NCI-H2227 (cell line): ENCODE measurements around the gene CDH22.
A peak's percentile ranks its signal among the peaks of the same experiment; 100 is the strongest.

Experiments
- DNase-seq: peaks from one replicate; lab custom pipeline; 2025; ENCODE audit not compliant: unreplicated experiment; lab: John Stamatoyannopoulos, UW

The CDH22 gene, protein sequence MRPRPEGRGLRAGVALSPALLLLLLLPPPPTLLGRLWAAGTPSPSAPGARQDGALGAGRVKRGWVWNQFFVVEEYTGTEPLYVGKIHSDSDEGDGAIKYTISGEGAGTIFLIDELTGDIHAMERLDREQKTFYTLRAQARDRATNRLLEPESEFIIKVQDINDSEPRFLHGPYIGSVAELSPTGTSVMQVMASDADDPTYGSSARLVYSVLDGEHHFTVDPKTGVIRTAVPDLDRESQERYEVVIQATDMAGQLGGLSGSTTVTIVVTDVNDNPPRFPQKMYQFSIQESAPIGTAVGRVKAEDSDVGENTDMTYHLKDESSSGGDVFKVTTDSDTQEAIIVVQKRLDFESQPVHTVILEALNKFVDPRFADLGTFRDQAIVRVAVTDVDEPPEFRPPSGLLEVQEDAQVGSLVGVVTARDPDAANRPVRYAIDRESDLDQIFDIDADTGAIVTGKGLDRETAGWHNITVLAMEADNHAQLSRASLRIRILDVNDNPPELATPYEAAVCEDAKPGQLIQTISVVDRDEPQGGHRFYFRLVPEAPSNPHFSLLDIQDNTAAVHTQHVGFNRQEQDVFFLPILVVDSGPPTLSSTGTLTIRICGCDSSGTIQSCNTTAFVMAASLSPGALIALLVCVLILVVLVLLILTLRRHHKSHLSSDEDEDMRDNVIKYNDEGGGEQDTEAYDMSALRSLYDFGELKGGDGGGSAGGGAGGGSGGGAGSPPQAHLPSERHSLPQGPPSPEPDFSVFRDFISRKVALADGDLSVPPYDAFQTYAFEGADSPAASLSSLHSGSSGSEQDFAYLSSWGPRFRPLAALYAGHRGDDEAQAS

DNA sequence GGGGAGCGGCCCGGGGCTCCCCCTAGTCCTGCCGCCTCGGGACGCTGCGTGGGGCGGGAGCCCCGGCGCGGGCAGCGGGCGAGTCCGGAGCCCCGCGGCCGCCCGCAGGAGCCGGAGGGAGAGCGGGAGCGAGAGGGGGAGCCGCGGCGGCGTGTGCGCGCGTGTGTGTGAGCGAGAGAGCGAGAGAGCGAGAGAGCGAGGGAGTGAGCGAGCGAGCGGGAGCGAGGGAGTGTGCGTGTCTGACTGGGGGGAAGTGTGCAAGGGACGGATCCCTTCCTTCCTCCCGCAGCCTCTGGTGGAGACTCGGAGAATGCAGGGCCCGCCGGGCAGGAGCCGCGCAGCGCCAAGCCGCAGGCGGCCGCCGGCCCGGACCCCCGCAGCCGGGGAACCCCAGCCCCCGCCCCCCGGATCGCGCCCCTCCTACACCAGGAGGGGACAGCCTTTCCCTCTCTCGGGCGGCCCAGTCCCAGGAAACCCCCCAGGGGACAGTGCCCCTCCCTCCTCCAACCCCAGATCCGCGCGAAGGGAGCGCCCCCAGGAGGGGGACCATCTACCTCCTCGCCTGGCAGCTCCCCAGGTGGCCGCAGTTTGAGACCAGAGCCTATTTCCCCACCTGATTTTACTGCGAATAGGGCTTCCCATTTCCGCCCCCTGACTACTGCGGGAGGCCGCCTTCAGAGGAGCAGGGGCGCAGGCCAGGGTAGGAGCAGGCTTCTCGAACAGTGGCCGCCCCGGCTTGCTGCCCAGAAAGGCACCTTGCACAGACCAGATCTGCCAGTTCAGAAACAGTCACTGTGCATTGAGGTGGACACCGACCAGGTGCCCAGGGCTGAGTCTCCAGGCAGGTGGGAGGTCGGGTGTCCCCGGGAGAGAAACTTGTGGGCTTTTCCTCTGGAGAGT lies at the start of gene CDH22:
CDH22 (minus strand) TSS at position 241 of the 900 bp plus-strand sequence. CDS start 57,204 bp downstream, outside the sequence.
- DNase-seq = peak; percentile 76

- no peak for DNase-seq
Observed at GRCh38 chr20:46357030-46357514, 48.8 kb upstream of the CDH22 start.

DNA sequence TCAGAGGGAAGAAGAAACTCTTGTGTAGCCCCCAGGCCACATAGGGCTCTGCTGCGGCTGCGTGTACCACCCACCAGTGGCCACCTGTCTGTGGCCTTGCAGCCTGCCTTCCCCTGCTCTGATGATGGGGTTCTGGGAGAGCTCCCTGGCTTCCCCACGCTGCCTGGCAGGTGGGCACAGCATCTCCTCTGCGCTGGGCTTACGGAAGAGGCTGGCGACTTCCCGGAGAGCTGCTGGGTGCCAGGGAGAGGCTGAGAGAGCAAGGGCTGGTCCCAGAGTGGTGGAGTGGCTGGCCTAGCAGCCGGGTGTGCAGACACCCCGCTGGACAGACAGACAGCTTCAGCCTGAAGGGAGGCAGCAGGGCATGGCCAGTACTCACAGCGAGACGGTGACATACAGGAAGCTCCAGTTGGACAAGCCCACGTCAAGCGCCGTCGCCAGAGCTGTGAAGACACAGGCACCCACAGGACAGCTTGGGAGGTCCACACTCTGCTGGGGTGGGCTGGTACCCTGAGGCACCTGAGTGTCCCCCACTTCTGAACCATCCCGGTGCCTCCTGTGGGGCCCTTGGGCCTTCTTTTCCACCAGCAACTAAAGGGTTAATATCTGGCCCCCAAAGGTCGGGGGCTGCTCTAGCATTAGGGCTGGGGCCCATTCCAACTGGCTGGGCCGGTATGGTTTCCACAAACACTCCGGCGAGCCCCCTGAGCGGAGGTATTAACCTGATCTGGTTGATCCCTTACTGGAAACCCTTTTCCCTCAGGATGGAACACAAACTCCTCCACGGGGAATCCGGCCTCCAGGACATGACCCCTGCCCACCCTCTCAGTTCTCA lies 48.1 kb upstream of the CDH22 start:
- no peak for DNase-seq

DNA sequence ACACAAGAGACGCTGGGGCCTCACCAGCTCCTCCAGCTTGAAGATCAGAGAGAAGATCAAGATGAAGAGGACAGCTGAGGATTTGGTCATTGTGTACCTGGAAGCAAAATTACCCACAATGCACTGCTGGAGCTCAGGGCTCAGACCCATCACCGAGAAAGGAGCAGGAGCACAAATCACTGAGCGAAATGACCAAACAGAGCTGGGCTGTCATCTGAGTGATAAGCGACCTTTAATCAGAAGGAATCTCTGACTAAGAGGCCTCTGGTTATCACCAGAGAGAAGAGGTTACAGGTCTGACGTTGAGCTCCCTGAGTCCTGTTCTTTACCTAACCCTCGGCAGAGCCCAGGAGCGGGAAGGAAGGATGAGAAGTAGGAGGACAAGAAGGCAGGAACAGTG lies 47.5 kb upstream of the CDH22 start:
- DNase-seq = no peak

GRCh38 chr20:46354920-46355654 lies 46.8 kb upstream of the CDH22 start:
- no peak for DNase-seq

DNA sequence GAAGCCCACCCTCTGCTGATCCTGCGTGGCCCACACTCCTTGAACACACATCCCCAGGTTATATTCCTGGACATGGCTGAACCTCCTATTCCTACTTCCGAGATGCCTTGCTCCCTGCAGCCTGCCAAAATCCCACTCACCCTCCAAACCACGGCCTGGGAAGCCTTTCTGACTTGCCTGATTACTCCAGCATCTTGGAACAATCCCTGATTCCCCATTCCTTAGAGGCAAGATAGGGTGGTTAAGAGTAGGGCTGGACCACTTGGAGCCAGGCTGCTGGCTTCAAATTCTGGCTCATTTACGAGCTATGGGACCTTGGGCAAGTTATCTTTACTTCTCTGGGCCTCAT lies 45.9 kb upstream of the CDH22 start:
- DNase-seq = no peak

GRCh38 chr20:46353500-46354206 lies 45.4 kb upstream of the CDH22 start:
- no peak for DNase-seq

DNA sequence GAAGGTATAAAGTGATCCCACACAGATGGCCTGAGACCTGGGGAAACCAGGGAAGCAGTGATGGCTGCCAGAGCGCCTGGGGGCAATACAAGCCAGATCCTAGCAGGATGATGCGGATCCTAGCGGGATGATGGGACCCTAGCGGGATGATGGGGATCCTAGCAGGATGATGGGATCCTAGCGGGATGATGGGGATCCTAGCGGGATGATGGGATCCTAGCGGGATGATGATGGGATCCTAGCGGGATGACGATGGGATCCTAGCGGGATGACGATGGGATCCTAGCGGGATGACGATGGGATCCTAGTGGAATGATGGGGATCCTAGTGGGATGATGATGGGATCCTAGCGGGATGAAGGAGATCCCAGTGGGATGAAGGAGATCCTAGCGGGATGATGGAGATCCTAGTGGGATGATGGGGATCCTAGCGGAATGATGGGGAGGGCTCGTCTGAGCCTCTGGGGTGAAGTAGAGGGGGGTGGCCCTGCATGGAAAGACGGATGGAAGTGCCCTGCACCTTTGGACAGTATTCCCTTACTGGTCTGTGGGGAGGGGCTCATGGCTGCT lies 44.2 kb upstream of the CDH22 start:
- no peak for DNase-seq

DNA sequence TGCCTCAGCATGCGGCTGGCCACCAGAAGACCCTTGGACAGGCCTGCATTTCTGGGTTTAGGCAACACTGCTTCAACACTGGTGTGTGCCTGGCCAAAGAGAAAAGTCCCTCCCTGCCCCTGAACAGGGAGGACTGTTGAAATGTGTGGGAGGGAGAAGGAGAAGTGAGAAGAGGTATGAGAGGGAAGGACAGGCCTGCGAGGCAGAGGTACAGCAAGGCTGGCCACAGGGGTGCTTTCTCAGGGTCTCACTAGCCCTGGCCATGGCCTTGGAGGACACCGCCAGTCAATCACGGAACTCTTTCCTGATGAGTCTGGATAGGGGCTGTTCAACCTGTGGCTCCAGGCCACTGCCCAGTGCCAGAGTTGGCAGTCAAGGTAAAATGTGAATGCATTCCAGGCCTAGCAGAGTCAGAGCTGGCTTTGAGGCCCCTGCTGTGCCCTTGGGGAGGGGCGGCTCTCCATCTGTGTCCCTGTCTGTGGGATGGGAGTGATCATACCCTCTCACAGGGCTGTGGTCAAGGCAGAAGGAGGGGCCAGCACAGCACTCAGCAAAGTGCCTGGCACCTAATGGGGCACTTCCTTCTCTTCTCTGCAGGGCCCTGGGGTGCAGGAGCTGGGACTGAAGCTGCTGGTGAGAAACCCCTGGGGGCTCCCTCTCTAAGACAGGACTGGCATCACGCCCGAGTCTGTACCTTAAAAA lies 43.2 kb upstream of the CDH22 start:
- DNase-seq = no peak

DNA sequence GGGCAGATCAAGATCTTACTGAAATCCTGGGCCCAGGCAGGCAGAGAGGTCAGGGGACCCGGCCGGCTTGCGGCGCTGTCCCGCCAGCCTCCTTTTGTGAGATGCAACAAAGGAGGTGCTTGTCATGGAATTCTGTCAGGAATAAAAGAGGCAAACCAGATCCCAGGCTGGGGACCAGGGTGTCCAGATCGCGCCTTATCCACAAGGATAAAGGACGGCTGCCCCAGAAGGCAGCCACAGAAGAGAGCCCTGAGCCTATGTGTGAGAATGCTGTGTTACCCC lies 42.6 kb upstream of the CDH22 start:
- DNase-seq = no peak

DNA sequence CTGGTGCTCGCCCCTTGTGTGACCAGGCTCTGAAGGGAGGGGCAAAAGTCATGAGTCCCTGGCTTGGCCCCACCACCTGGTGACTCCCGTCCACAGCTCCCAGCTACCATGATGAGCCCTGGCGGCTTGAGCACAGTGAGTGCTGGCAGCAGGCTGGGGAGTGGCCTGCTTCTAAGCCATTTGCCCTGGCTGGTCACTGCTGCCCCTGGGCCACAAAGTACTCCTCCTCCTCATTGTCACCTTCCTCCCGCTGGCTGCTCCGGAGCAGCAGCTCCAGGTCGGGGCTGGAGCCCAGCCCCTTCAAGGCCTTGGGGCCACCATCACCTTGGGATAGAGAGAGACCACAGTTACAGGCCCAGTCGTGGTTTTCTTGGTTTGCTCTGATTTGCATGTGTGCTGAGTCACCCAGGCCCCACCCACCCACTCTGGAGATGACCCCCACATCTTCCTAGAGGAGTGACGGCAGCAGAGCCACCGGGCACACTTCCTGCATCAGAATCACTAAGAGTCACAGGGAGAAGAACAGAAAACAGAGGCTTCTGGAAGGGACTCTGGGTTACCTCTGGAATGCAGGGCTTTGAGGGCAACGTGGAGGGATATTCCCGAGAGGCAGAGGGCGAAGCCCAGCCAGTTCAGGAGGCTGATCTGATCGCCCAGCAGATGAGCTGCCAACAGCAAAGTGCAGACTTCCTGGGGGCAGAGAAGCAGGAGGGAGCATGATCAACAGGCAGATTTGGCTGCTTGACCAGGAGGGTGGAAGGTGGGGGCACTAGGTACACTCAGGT lies 42.1 kb upstream of the CDH22 start:
- DNase-seq = peak; percentile 74

DNA sequence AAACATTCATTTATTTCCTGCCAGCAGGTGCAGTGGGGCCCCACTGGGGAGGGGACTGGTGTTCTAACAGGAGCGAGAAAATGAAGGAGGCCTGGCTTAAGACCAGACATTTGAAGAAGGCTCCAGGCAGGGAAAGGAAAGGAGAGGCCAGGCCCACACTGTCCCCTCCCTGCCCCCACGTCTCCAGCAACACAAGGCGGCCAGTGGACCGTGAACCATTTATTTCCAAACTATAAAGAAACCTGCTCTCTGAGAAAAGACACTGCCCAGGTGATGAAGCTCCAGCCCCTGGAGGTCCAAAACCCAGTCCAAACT lies 41.4 kb upstream of the CDH22 start:
- no peak for DNase-seq

GRCh38 chr20:46349035-46349741 lies 40.9 kb upstream of the CDH22 start:
- DNase-seq = peak; percentile 87

GRCh38 chr20:46347841-46348803 lies 39.8 kb upstream of the CDH22 start:
- DNase-seq = peak; percentile 95

DNA sequence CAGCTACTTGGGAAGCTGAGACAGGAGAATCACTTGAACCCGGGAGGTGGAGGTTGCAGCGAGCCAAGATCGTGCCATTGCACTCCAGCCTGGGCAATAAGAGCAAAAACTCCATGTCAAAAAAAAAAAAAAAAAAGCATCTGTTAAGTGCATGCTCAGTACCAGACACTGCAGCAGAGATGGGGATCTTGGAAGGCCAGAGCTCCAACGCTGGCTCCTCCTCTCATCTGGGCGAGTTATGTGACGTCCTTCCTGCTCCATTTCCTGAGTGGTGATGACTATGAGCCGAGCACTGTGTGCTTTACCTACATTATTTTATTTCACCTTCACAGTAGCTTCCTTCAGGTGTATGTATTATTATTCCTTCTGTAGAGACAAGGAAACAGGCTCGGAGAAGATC lies 38.5 kb upstream of the CDH22 start:
- no peak for DNase-seq
